ENCODE results near the gene GPR42.

- TF ChIP-seq ZNF274 (IDR thresholded peaks at IDR 0.05; ENCODE audit: low read depth, low read length): no peak
- no peak for TF ChIP-seq YY1 (IDR thresholded peaks at IDR 0.05; ENCODE audit: insufficient read depth, insufficient read length)
Measured at GRCh38 chr19:35360880-35361420, 9.9 kb upstream of the GPR42 start.

All from NT2/D1 (cell line).